Brain microvascular endothelial cell (primary cell): ENCODE results near the gene GMNN.
"Not testable (repeated sequence)": the region's sequence is repeated elsewhere in the genome, so short reads cannot be mapped to it uniquely, and the experiment has no call there.

ENCODE experiments used
- DNase-seq: peaks from one replicate; pipeline ENCODE4 v3.0.0-alpha.2; 2020
- H3K27ac ChIP-seq: fragments of 250-450 bp; sonication (Bioruptor Pico); 2 replicates; pipeline ENCODE4 v1.5.1; 2020; ENCODE audit warnings: mild to moderate bottlenecking, moderate library complexity
- H3K27me3 ChIP-seq: fragments of 250-450 bp; sonication (Bioruptor Pico); replicated peaks from 2 replicates; pipeline ENCODE4 v1.5.1; 2020; ENCODE audit warnings: mild to moderate bottlenecking
- H3K36me3 ChIP-seq: fragments of 250-450 bp; sonication (Bioruptor Pico); replicated peaks from 2 replicates; pipeline ENCODE4 v1.5.1; 2020; ENCODE audit warnings: mild to moderate bottlenecking
- H3K4me3 ChIP-seq: 2 replicates; pipeline ENCODE4 v1.5.1; 2011; ENCODE audit warnings: low read depth, mild to moderate bottlenecking, control low read depth, low read length, moderate library complexity
- CTCF ChIP-seq: IDR thresholded peaks from 2 replicates; pipeline ENCODE4 v1.5.1; 2011; ENCODE audit warnings: low read depth, mild to moderate bottlenecking, moderate library complexity, low read length, control low read depth, inconsistent platforms; ENCODE audit errors: missing control alignments
- in situ Hi-C: cut with HindIII; loops from 2 replicates; pipeline ENCODE4 v1.10.0; 2017; ENCODE audit warnings: low sequenced_read_pairs, low pct_ligation_motif_present

The GMNN gene

GRCh38 chr6:24752503-24752902 is 22.2 kb upstream of the GMNN start:
- Histone ChIP-seq H3K27ac (no peak overlapping the region), H3K4me3 (no peak overlapping the region), H3K27me3 (no peaks in the 10 kb centered on the region), H3K36me3 (no peaks in the 10 kb centered on the region)
- no peak for DNase-seq
- no peak for TF ChIP-seq CTCF
- in situ Hi-C loops: no loop called here

- no peak overlapping the region for H3K27ac ChIP-seq
- no peak for TF ChIP-seq CTCF
- no peaks in the 10 kb centered on the region for H3K36me3 ChIP-seq
- no peak for DNase-seq
- H3K4me3 ChIP-seq: no peak overlapping the region
- no peaks in the 10 kb centered on the region for H3K27me3 ChIP-seq
- in situ Hi-C loops: no loop called here
Measured at GRCh38 chr6:24752917-24753492, 21.7 kb upstream of the GMNN start.

- H3K4me3 ChIP-seq: no peak overlapping the region
- H3K27ac ChIP-seq: no peak overlapping the region
- in situ Hi-C loops: no loop called here
- no peaks in the 10 kb centered on the region for H3K36me3 ChIP-seq
- no peak for DNase-seq
- TF ChIP-seq CTCF: no peak
- H3K27me3 ChIP-seq: no peaks in the 10 kb centered on the region
Measured at GRCh38 chr6:24753545-24753944, 21.2 kb upstream of the GMNN start.

- in situ Hi-C loops, H3K27ac ChIP-seq, H3K27me3 ChIP-seq, DNase-seq, H3K4me3 ChIP-seq, H3K36me3 ChIP-seq: not testable (repeated sequence)
Measured at GRCh38 chr6:24754378-24754777, 20.4 kb upstream of the GMNN start.

- DNase-seq: no peak
- Histone ChIP-seq H3K36me3 (no peaks in the 10 kb centered on the region), H3K27me3 (no peaks in the 10 kb centered on the region), H3K4me3 (no peak overlapping the region), H3K27ac (no peak overlapping the region)
- no peak for TF ChIP-seq CTCF
- in situ Hi-C loops: no loop called here
Measured at GRCh38 chr6:24755279-24755678, 19.5 kb upstream of the GMNN start.

- Histone ChIP-seq H3K27me3 (no peaks in the 10 kb centered on the region), H3K36me3 (no peaks in the 10 kb centered on the region), H3K27ac (no peak overlapping the region), H3K4me3 (no peak overlapping the region)
- no peak for DNase-seq
- TF ChIP-seq CTCF: no peak
- in situ Hi-C loops: no loop called here
Measured at GRCh38 chr6:24757611-24758010, 17.1 kb upstream of the GMNN start.
